Measurements from ENCODE around the gene HOXA3. TPM values are rescaled to one million over a fixed set of nuclear protein-coding genes. Genes with fewer than 3 reads are reported as not detected.

HOXA3 gene
- total and polyA plus RNA-seq, 9 of the 15 experiments (the other 6 are each of a cell fraction or from before 2014, with no cell fraction given), result 0.04 to 0.13 TPM; not detected in 7

- intact Hi-C loops (cut with micrococcal nuclease) (no loop called here), in situ Hi-C loops (cut with MboI) (no loop called here)
- H3K4me2 ChIP-seq (ENCODE audit: insufficient read depth, low read length), result no peak overlapping the region
- H3K9ac ChIP-seq (ENCODE audit: insufficient read depth in 1 of 2, low read depth in 2 of 2, low read length in 2 of 2), result no peak overlapping the region
- H3K27ac ChIP-seq (ENCODE audit: extremely low read depth, low read depth, low read length), result no peak overlapping the region
- no peaks in the 10 kb centered on the region for H3K79me2 ChIP-seq (ENCODE audit: control insufficient read depth, insufficient read depth, low read length)
- ATAC-seq (no peak), FAIRE-seq (no peak), DNase-seq (ENCODE audit: extremely low read depth in 1 of 4, low spot score in 3 of 4) (no peak)
- WGBS (ENCODE audit: insufficient coverage, low coverage, missing lambda C conversion rate), result 0% methylated on average over 1 of the region's 1 CpG
- no peak overlapping the region for H2AFZ ChIP-seq (ENCODE audit: low read depth, low read length)
- no peaks in the 10 kb centered on the region for H3K9me1 ChIP-seq (ENCODE audit: control insufficient read depth, insufficient read depth, low read length)
- POLR2A ChIA-PET, result interaction anchor here (0.8 kb wide), 1 partner anchor 10 kb away, joined by 7 read pairs; no protein-coding TSS in a partner anchor
- no peaks in the 10 kb centered on the region for H4K20me1 ChIP-seq (replicated peaks; ENCODE audit: control insufficient read depth, insufficient read depth, low read length)
- BruUV-seq (replicated peaks), result no TSS peak
- CTCF ChIA-PET (ENCODE audit: low intra/inter-chr PET ratio), result no interaction called here
- H3K9me3 ChIP-seq (replicated peaks; ENCODE audit: control insufficient read depth, insufficient read depth, low read depth, low read length), result no peaks in the 10 kb centered on the region
- no peak overlapping the region for H3K4me3 ChIP-seq
- no peaks in the 10 kb centered on the region for H3K36me3 ChIP-seq (ENCODE audit: control insufficient read depth, insufficient read depth, low read length)
- H3K27me3 ChIP-seq (ENCODE audit: control insufficient read depth in 2 of 2, insufficient read depth in 2 of 2, low read length in 2 of 2), result peaks cover 29 to 47% of the 10 kb centered on the region in 2 experiments
- peaks cover 0 to 18% of the 10 kb centered on the region in 2 experiments; a peak in 2 of 5 replicates for H3K4me1 ChIP-seq (replicated peaks in 1 of 2; ENCODE audit: control insufficient read depth in 2 of 2, insufficient read depth in 2 of 2, low read length in 2 of 2)
- TF ChIP-seq KLF1 (tag; IDR thresholded peaks at IDR 0.05), result no peak
- TF ChIP-seq MAFK (IDR thresholded peaks at IDR 0.05; ENCODE audit: low read length), result no peak
- no peak for TF ChIP-seq KLF13 (tag; IDR thresholded peaks at IDR 0.05; ENCODE audit: borderline replicate concordance, low read depth)
- no peak for TF ChIP-seq ZBTB2 (IDR thresholded peaks at IDR 0.05)
- no peak for TF ChIP-seq ZNF655 (CRISPR knock-in tag; IDR thresholded peaks at IDR 0.05)
- no peak for TF ChIP-seq POLR2AphosphoS2 (IDR thresholded peaks at IDR 0.05; ENCODE audit: low read length)
- no peak for TF ChIP-seq SMAD3 (CRISPR knock-in tag; conservative IDR thresholded peaks at IDR 0.05)
- TF ChIP-seq, protein P1, sequence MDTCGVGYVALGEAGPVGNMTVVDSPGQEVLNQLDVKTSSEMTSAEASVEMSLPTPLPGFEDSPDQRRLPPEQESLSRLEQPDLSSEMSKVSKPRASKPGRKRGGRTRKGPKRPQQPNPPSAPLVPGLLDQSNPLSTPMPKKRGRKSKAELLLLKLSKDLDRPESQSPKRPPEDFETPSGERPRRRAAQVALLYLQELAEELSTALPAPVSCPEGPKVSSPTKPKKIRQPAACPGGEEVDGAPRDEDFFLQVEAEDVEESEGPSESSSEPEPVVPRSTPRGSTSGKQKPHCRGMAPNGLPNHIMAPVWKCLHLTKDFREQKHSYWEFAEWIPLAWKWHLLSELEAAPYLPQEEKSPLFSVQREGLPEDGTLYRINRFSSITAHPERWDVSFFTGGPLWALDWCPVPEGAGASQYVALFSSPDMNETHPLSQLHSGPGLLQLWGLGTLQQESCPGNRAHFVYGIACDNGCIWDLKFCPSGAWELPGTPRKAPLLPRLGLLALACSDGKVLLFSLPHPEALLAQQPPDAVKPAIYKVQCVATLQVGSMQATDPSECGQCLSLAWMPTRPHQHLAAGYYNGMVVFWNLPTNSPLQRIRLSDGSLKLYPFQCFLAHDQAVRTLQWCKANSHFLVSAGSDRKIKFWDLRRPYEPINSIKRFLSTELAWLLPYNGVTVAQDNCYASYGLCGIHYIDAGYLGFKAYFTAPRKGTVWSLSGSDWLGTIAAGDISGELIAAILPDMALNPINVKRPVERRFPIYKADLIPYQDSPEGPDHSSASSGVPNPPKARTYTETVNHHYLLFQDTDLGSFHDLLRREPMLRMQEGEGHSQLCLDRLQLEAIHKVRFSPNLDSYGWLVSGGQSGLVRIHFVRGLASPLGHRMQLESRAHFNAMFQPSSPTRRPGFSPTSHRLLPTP (IDR thresholded peaks at IDR 0.05; ENCODE audit: borderline replicate concordance, extremely low read depth, insufficient read length), result no peak
- TF ChIP-seq NEUROD1 (IDR thresholded peaks at IDR 0.05; ENCODE audit: borderline replicate concordance, low read depth, low read length, partially characterized antibody), result no peak
- no peak for TF ChIP-seq SUPT5H (IDR thresholded peaks at IDR 0.05)
- no peak for TF ChIP-seq CBX8 (IDR thresholded peaks at IDR 0.05; ENCODE audit: borderline replicate concordance, extremely low read depth, low read depth, low read length, poor library complexity, severe bottlenecking)
- no peak for TF ChIP-seq FOXO4 (CRISPR knock-in tag; IDR thresholded peaks at IDR 0.05)
- TF ChIP-seq TOE1 (IDR thresholded peaks at IDR 0.05; ENCODE audit: borderline replicate concordance), result no peak
- no peak for TF ChIP-seq TOE1 (CRISPR knock-in tag; IDR thresholded peaks at IDR 0.05; ENCODE audit: borderline replicate concordance, low read depth)
Measured at GRCh38 chr7:27092819-27093110, 59.6 kb downstream of the HOXA3 start.

Measured in K562 (cell line).